ENCODE results near the gene FAM168A.
A peak's percentile ranks its signal among the peaks of the same experiment; 100 is the strongest.

DNA sequence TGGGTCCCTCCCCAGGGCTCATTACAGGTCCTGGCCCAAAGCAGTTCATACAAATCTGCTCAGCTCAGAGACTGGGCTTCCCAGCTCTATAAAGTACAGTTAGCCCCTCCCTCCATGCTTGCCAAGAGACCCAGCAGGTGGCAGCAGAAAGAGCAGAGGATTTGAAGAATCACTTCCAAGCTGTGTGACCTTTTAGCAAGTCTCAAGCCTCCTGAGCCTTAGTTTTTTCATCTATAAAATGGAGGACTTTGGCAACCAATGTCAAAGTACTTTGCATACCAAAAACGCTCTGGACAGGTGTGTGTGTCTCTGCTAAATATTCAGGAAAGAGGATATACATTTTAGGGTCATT is 195.1 kb downstream of the FAM168A start:
- TF ChIP-seq, protein P1, sequence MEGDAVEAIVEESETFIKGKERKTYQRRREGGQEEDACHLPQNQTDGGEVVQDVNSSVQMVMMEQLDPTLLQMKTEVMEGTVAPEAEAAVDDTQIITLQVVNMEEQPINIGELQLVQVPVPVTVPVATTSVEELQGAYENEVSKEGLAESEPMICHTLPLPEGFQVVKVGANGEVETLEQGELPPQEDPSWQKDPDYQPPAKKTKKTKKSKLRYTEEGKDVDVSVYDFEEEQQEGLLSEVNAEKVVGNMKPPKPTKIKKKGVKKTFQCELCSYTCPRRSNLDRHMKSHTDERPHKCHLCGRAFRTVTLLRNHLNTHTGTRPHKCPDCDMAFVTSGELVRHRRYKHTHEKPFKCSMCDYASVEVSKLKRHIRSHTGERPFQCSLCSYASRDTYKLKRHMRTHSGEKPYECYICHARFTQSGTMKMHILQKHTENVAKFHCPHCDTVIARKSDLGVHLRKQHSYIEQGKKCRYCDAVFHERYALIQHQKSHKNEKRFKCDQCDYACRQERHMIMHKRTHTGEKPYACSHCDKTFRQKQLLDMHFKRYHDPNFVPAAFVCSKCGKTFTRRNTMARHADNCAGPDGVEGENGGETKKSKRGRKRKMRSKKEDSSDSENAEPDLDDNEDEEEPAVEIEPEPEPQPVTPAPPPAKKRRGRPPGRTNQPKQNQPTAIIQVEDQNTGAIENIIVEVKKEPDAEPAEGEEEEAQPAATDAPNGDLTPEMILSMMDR (IDR thresholded peaks at IDR 0.05; ENCODE audit: low read depth, low read length, poor library complexity, severe bottlenecking): peak; percentile 46
- TF ChIP-seq EZH2phosphoT487 (IDR thresholded peaks at IDR 0.05; ENCODE audit: borderline replicate concordance, low read length): no peak

Measured in DOHH2 (cell line).